Medulla oblongata (tissue), 1 donor: ENCODE measurements around the gene MCRIP1.

ENCODE experiments used
- DNase-seq: peaks from one replicate; pipeline ENCODE4 v3.0.0-alpha.2; 2015; ENCODE audit errors: extremely low spot score

The MCRIP1 gene

DNA sequence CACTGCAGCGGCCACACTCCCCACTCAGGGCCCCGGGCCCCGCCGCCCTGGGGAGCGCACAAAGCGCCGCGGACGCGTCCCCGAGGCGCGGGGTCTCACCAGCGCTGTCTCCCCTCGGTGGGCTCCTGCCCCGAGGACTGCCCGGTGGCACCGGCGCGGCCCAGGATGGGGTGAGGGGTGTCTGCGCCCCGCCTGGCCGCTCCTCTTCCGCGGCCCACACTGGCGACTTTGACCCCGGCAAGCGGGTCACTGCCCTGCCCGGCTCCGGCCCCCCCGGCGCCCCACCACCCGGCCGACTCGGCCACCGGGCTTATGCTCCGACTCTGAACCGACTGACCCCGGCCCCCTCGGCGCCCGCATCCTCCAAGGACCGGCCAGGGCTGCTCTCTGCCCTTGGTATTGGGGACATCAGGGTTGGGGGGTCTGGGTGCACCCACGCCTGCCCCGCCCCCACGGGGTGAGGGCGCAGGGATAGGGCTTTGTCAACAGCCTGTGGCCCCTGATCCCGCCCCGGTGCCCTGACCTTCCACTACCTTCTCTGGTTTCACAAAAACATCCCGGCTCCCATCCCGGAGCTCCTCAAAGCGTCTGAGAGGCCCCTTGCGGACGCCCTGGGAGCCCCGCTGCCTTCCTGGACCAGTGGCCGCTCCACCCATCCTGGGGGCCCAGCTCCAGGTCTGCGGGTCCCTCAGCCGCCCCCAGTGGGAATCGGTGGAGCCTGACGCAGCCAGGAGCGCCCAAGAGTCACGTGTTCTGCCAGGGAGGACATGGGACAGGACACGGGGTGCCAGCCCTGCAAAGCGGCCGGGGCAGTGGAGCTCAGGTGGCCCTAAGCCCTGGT, 28.3 kb downstream of the MCRIP1 start:
- no peak for DNase-seq

- no peak for DNase-seq
These were observed 29.1 kb downstream of the MCRIP1 start, which contains the start of gene GCGR for GRCh38 chr17:81803728-81804558. Gene GCGR, plus strand, starts transcription at chr17:81804150. Its CDS starts 4,869 bp downstream, at chr17:81809019.

- DNase-seq: no peak
These were observed 30.0 kb downstream of the MCRIP1 start for GRCh38 chr17:81802856-81803643.

DNA sequence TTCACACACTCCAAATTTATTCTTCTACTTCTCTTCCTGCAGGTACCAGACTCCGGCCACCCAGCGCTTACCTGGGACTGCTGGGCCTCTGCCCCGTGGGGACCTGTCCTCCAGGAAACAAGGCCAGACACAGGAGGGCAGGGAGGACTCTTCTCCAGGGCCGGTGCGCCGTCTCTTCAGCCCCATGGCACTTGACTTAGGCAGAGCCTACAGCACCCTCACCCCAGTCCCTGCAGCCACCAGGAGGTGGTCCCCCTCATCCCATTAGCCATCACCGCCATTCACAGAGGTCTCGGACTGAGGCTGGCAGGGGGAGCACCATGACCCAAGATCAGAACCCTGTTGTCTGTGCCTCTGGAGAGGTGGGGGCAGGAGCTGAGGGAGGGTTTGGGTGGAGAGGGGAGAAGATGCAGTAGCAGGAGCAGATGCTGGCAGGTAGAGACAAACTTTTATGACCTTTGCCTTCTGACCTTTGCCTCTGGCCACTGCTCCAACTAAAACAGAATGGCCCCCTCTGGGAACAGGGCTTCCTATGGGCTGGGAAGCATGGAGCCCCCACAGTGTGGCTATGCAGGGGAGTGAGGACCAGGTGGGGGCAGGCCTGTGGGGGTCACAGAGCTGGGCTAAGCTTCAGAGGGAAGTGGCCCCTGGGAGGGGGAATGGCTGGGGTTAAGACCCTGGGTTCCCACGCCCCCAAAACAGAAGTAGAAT, 30.9 kb downstream of the MCRIP1 start:
- no peak for DNase-seq

- no peak for DNase-seq
These were observed 31.8 kb downstream of the MCRIP1 start for GRCh38 chr17:81801327-81801726.

DNA sequence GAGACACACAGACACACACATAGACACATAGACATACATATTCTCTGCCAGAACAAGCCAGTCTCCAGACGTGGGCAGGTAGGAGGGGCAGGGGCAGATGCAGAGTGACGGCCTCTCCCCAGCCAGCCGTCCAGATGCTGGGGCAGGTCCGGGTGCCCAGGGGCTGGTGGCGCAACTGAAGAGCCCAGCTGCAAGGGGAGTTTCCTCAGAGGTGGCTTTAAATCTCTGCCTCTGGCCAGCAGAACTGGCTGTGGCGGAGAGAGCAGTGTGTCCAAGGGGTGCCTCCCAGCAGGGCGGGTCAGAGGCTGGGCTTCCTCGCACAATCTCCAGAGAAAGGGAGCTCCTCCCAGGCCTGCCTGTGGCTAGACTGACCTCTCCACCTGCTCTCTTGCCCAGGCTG, 38.6 kb downstream of the MCRIP1 start:
- no peak for DNase-seq

DNA sequence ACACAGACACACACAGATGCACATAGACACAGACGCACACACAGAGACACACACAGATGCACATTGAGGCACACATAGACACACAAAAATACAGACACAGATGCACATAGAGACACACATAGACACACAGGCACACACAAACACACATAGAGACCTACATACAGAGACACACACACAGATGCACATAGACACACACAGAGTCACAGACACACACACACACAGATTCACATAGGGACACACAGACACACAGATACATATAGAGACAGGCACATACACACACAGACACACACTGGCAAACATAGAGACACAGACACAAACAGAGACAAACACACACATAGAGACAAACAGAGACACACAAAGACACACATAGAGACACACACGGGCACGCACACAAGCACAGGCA, 39.0 kb downstream of the MCRIP1 start:
- no peak for DNase-seq

DNA sequence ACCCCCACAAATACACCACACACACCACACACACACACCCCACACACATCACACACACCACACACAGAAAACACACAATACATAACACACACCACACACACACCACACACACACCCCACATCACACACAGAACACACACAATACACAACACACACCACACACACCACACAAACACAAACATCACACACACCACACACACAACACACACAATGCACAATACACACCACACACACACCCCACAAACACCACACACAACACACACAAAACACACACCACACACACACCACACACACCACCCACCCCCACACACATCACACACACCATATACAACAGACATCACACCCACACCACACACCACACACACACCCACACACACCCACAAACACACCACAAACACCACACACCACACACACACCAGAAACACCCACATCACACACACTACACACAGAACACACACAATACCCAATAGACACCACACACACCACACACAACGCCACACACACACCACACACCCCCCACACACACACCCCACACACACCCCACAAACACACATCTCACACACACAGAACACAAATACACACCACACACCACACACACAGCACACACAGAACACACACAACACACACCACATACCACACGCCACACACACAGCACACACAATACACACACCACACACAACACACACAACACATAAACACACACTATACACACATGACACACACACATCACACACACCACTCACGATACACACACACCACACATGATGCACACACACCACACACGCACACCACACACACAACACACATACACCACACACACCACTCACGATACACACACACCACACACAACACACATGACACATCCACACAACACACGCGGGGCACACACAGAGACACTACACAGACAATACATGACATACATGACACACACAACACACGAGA, 40.1 kb downstream of the MCRIP1 start:
- no peak for DNase-seq
